NCI-H2227 (cell line): ENCODE results near the gene PXDC1.

Experiments used
- DNase-seq: peaks from one replicate; lab custom pipeline; 2025; ENCODE audit not compliant: unreplicated experiment; lab: John Stamatoyannopoulos, UW

The PXDC1 gene

GRCh38 chr6:3748208-3749066, 3.1 kb downstream of the PXDC1 start:
- DNase-seq: peak; percentile 30

GRCh38 chr6:3747100-3747737, 4.3 kb downstream of the PXDC1 start:
- DNase-seq: no peak

GRCh38 chr6:3746696-3747095, 4.8 kb downstream of the PXDC1 start:
- DNase-seq: no peak

- DNase-seq: no peak
Observed at GRCh38 chr6:3746119-3746691, 5.3 kb downstream of the PXDC1 start.

GRCh38 chr6:3745566-3746118, 5.9 kb downstream of the PXDC1 start:
- DNase-seq: no peak

- no peak for DNase-seq
Observed at GRCh38 chr6:3744901-3745470, 6.5 kb downstream of the PXDC1 start.

- DNase-seq: no peak
Observed at GRCh38 chr6:3744211-3744900, 7.2 kb downstream of the PXDC1 start.

- no peak for DNase-seq
Observed at GRCh38 chr6:3743541-3743940, 8.0 kb downstream of the PXDC1 start.

- peak; percentile 81 for DNase-seq
Observed at GRCh38 chr6:3742426-3743344, 8.8 kb downstream of the PXDC1 start.

- DNase-seq: no peak
Observed at GRCh38 chr6:3742076-3742425, 9.5 kb downstream of the PXDC1 start.

GRCh38 chr6:3741477-3741871, 10.0 kb downstream of the PXDC1 start:
- no peak for DNase-seq

- no peak for DNase-seq
Observed at GRCh38 chr6:3740551-3741476, 10.7 kb downstream of the PXDC1 start.

GRCh38 chr6:3739311-3739897, 12.1 kb downstream of the PXDC1 start:
- no peak for DNase-seq

- no peak for DNase-seq
Observed at GRCh38 chr6:3738381-3739131, 13.0 kb downstream of the PXDC1 start.

- no peak for DNase-seq
Observed at GRCh38 chr6:3737831-3738210, 13.7 kb downstream of the PXDC1 start.

- DNase-seq: no peak
Observed at GRCh38 chr6:3737149-3737830, 14.2 kb downstream of the PXDC1 start.

GRCh38 chr6:3735029-3735605, 16.4 kb downstream of the PXDC1 start:
- DNase-seq: no peak
